Bronchial smooth muscle cell (primary cell): ENCODE data around the gene LDLRAD2. TPM values are rescaled to one million over a fixed set of nuclear protein-coding genes. Genes with fewer than 3 reads are reported as not detected.

Experiments
- total RNA-seq: library from RNA; depleted of rRNA; stranded (reverse); fragments of >200 nt; gene quantifications from 2 replicates; pipeline ENCODE4 v1.2.1, GENCODE V29; 2014

Gene LDLRAD2, protein sequence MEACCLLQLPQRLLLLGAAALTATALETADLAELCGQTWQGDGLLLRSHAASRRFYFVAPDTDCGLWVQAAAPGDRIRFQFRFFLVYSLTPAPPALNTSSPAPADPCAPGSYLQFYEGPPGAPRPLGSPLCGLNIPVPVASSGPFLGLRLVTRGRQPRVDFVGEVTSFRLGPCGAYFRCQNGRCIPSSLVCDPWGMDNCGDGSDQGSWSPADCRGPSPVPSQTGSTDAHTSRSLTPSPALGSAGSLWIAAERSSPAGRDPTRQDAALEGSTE
- total RNA-seq = 0.16 TPM in 1 of 2 replicates, not detected in the other

DNA sequence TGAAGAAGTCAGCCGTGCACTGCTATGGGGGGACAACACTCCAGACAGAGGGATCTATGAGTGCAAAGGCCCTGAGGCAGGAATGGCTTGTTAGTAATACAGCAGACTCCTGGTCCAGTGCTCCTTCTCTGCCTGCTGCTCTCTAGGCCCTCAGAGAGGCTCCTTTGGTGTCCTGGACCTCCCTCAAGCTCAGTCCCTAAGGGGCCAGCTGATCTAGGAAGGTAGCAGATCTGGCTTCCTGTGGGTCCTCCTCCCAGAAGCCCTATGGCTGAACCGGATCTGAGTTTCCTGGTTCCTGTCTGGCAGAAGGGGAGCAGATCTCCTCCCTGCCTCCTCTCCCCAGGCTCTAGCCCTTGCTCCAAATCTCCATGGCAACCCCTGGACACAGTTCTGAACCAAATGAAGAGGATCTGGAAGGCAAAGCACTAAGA lies at the start of gene LDLRAD2:
Gene LDLRAD2 (plus strand): TSS at position 391 of the 431 bp plus-strand sequence. CDS start 187 bp downstream, outside the sequence.

DNA sequence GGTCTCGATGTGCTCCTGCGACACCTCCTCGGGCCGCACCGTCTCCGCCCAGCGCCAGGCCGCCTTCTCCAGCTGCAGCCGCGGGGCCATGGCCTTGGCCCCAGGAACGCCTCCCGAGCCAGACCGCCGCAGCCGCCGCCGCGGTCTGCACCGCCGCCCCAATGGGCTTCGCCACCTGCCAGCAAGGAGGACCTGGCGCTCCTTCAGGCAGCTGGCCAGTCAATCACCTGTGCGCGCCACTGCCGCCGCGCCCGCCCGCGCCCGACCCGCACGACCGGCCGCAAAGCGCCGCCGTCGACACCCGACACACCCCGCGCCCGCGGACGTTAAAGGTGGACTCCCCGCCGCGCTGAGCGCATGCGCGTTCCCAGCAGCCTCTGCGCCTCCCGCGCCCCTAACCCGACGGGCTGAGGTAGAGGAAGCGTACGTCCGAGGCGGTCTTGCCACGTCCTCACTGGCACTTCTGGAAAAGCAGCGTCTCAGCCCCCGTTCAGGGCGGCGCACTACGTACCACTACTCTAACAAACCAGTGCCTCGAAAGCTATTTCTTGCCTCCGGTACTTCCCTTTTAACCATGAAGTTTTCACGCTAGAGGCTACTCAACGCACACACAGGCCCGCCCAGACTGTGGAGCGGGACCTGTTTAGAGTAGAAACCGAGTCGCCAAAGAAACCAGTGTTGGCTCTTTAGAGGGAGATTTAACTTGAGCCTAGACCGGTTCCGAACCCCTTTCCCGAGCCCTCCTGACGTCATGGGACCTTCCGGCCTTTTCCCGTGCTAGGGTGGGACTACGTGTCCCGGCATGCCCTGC lies 29.0 kb upstream of the LDLRAD2 start, which contains the start of gene USP48:
Gene USP48 (minus strand): TSS at position 282 of the 811 bp plus-strand sequence. CDS start 192 bp downstream, at position 90.

Other genes starting within 250 kb of the LDLRAD2 start
- gene RAP1GAP, start 142.9 kb upstream of the LDLRAD2 start, total RNA-seq = under 0.01 and 0.16 TPM in 2 replicates
- 29.3 and 42.7 TPM in 2 replicates for gene USP48, start 29.1 kb upstream of the LDLRAD2 start, total RNA-seq
- 91.3 and 112 TPM in 2 replicates for gene HSPG2, start 125.0 kb downstream of the LDLRAD2 start, total RNA-seq
- not detected in 2 replicates for gene CELA3B, start 164.8 kb downstream of the LDLRAD2 start, total RNA-seq
- not detected in 2 replicates for gene CELA3A, start 189.4 kb downstream of the LDLRAD2 start, total RNA-seq
- 219 and 280 TPM in 2 replicates for gene CDC42, start 240.4 kb downstream of the LDLRAD2 start, total RNA-seq